SK-N-SH (cell line): ENCODE results near the gene TMX2.

Experiments used
- CTCF ChIP-seq: fragments of 200-600 bp; sonication (generic); IDR thresholded peaks from 2 replicates; pipeline ENCODE4 v1.6.1; 2017; ENCODE audit warnings: antibody characterized with exemption, mild to moderate bottlenecking, moderate library complexity
- EP300 ChIP-seq, 2 experiments: IDR thresholded peaks; 2 replicates each; pipeline versions ENCODE4 v1.4.0 to v1.6.1; 2012; ENCODE audit warnings: borderline replicate concordance in 1 of 2, low read depth in 1 of 2, low read length in 1 of 2
- EZH2phosphoT487 ChIP-seq: fragments of 200-600 bp; sonication (generic); IDR thresholded peaks from 2 replicates; pipeline ENCODE4 v1.6.1; 2017; ENCODE audit warnings: low read depth, mixed run types, mild to moderate bottlenecking, antibody characterized with exemption, moderate library complexity, borderline replicate concordance
- FOXM1 ChIP-seq: IDR thresholded peaks from 2 replicates; pipeline ENCODE4 v1.4.0; 2012; ENCODE audit warnings: low read depth, mild to moderate bottlenecking
- IRF3 ChIP-seq: fragments of 150-350 bp; IDR thresholded peaks from 2 replicates; pipeline ENCODE4 v1.6.1; 2016; ENCODE audit warnings: mild to moderate bottlenecking, low read depth, low read length
- NFIC ChIP-seq: IDR thresholded peaks from 2 replicates; pipeline ENCODE4 v1.4.0; 2012; ENCODE audit warnings: borderline replicate concordance
- POLR2AphosphoS5 ChIP-seq: IDR thresholded peaks from 2 replicates; pipeline ENCODE4 v1.6.1; 2012; ENCODE audit warnings: low read depth, low read length
- YY1 ChIP-seq: IDR thresholded peaks from 2 replicates; pipeline ENCODE4 v1.4.0; 2012; ENCODE audit warnings: low read depth, mild to moderate bottlenecking

- TF ChIP-seq NFIC (no peak), CTCF (no peak), EP300 (IDR thresholded peaks at IDR 0.05; ENCODE audit: borderline replicate concordance in 1 of 2, low read depth in 1 of 2, low read length in 1 of 2) (no peak), POLR2AphosphoS5 (no peak), FOXM1 (no peak), EZH2phosphoT487 (no peak), YY1 (no peak), IRF3 (no peak)
Observed at GRCh38 chr11:57764972-57765371, 52.6 kb downstream of the TMX2 start.
